Inflammatory macrophage treated with lipopolysaccharide for 1 hour (primary cell): ENCODE data around the gene MACROD2.

Experiments
- DNase-seq, 2 donors: peaks; one replicate each; pipeline ENCODE4 v3.0.0-alpha.2; 2020 to 2022

Gene MACROD2

DNA sequence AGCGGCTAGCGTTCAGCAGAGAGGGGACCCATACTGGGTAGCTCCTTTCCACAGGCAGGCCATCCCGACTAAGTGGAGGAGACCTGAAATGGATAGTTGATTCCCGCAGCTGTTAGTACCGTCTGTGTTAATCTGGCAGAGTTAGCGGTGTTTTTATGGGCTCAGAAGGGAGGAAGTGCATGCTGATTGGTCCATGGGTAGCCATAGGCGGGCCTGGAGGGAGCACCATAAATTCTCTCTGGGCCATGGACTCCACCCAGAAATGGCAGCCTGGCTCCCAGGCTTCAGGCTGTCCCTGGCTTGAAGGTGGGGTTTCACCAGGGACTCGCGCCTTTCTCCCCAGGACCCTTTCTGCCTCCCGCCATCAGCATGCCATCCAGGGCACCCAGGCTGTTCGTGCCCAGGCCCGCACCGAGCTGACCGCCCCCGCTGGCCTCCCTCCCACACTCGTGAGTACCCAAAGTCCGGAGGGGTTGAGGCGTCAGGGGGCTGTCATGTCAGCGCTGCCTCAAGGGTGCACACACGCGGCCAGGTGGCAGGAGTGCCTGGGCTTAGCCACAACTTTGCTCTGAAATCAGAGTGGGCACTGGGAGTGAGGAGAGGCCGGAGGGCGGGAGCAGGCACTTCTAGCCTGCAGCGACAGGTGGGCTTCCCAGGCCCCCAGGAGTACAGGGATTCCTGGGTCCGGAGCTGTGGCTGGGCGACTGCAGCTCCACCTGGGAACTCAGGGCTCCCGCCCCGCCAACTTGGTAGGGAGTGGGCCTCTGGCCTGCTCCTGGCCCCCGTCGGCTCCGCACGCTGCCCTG is 1036.4 kb downstream of the MACROD2 start:
- DNase-seq = no peak

DNA sequence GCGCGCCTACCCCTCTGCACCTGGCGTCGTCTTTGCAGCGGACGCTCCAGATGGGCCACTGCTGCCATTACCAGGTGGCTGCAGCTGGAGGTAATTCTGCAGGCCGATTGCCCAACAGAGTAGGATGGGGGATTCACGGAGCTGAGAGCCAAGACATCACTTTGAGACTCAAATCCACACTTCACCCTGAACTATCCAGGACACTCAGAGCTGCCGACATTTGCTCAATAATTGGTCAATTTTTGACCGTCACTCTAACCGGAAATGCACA is 1037.0 kb downstream of the MACROD2 start:
- no peak for DNase-seq

DNA sequence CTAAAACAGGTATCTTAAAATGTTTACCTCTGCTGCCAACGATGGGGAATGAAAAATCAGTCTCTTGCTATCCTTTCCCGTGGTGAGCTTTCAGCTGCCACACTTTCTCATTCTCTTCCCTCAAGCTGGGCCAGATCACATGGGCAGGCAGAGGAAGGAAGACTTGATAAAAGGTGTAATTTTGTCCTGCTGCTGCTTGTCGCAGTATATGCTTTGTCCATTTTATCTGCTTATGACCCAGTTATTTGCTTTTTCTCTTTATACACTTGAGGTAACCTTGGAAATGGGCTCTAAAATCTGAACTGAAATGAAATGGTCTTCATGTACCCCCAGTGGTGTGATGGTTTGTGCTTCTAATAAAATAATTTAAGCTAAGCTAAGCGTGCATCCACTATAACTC is 1038.0 kb downstream of the MACROD2 start:
- DNase-seq = no peak

DNA sequence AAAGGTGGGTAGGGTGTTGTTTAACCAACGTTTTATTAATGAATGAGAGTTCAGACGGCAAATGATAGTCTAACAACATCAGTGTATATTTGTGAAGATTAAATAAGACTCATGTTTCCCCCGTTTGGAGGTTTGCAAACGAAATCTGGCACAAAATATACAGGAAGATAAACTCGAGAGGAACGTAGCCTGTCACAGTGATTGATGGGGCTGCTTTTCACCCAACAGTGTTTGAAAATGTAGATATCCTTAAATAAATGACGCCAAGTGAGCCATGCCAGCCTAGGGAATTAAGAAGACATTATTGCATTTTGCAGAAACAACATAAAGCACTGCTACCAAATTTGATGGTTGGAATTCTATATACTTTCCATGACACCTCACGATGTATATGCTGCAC is 1038.6 kb downstream of the MACROD2 start:
- no peak for DNase-seq

DNA sequence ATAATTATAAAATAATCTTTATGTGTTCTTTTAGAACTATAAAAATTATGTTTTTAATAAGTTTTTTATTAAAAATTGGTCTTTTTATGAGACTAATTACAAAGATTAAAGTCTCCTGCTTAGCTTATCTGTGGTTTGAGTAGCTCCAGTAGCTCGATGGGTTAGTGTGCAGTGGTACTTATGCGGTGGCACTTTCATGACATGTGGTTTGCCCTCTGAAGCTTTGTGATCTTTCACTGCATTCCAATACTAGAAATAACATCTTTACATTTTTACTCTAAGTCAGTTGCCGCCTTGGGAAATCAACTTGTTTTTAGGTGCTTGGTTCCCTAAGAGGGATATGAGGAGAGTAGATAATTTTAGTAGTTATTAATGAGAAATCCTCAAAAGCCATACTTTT is 1041.6 kb downstream of the MACROD2 start:
- no peak for DNase-seq

DNA sequence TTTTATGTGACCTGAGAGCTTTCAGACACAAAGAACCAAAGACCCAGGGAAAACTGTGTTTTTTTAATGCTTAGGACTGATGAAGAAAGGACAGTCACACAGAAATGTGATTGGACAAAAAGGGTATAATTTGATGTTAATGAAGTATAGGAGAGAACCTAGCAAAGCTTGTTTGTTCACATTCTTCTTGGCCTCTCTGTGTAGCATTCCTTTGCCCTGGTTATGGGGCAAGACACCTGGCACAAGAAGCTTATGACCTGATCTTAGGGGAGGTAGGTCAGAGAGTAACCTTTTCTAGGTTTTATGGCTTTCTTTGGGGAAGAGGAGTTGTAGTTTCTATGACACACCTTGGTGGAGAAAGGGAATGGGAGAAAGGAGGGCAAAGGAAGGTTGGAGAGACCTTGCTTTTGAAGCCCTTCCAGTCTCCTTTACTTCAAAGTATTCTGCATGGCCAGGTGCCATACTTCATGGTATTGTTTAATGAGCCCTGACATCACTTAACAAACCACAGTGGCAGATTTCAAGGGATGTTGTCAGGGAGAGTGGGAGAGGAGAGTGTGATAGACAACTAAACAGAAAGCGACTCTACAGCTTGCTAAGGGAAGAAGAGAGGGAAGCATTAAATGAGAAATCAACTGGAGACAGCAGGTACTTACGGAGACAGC is 1043.9 kb downstream of the MACROD2 start:
- no peak for DNase-seq

DNA sequence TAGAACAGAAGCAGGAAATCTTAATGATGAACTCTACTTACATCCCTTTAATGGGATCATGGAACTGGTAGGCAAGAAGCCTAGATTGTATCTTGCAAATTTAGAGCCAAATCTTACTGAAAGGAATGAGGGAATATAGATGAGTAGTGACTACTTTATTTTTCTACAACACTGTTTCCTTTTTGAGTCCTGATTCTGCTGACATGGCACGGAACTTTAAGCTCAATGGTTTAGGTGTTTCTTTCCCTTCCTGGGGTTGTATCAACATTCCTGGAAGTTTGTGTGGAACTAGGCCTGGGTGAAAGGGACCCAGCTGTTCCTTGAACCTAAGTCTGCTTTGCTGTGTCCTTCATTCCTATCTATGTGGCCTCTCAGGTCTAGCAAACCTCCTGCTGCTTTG is 1047.4 kb downstream of the MACROD2 start:
- DNase-seq = no peak

DNA sequence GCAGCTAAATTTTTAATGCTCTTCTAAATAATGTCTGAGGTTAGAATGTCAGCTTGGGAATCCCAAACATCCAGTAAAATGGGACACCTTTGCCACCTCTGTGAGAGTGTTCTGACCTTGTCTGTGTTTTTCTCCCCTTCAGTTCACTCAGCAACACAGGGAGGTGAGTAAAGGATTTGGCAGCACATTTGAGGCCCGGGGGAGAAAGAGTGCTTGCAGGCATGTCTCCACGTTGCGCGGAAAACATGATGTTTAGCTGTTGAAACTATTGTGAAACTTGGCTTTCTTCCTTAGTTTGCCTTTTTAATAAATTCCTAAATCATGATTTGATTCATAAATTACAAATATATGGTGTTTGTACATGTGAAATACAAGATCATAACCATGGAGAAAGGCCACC is 1049.9 kb downstream of the MACROD2 start:
- no peak for DNase-seq

DNA sequence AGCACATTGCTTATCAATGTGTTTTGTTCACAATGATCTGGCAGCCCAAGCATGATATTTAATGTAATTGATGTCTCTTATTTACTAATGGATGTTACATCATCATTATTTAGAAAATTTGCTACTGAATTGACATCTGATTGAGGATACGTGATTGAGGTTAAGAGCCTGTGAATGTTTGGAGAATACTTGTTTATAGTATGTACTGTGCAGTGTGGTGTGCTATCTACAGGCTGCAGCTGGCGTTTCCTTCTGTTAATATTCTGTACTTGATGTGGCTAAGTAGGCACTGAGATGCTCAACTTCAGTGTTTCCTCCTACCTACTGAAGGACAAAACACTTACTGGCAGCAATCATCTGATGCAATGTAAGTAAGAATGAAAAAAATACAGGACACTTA is 1051.7 kb downstream of the MACROD2 start:
- no peak for DNase-seq

DNA sequence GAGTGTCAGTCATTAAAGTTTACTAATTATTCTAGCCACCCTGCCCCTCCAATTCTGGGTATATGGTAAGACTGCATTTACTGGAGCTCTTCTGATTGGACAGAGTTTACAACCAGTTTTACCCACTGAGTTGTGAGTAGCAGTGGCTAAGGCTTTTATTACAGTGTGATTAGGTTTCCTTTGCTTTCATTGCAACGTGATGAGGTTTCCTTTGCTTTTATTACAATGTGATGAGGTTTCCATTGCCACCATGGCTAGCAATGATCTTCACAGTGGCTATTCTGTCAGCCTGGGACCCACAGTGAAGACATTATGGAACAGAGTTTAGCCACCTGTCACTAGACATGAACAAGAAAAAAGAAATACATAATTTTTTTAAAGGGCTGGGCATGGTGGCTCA is 1052.3 kb downstream of the MACROD2 start:
- DNase-seq = no peak

DNA sequence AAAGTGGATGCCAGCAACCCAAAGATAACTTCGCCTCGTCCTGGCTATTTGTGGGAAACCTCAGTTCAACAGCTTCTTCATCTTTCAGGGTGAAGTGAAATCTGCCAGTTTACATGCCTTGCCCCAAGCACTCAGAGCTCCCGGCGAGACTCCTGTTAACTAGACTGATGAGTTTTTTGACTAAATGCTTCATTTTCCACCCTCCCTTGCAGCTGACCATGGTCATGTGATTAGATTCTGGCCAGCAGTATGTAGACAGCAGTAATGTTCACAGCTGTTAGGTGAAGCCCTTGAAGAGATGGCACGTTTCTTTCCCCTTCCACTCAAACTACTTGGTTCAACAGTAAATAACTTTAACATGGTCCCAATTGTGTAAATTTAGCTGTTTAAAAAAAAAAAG is 1060.9 kb downstream of the MACROD2 start:
- no peak for DNase-seq

DNA sequence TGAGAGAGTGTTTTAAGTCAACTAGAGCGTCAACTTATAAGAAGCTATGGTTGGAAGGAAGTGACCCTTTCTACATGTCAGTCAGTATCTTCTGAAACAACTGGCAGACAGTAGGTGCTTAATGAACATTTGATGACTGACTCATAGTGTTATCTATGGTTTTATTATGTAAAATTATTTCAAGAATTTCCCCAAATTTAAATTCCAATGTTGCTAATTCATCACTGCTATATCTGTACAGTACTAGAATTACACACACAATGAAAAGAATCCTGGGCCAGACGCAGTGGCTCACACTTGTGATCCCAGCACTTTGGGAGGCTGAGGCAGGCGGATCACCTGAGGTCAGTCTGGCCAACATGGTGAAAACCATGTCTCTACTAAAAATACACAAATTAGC is 1063.5 kb downstream of the MACROD2 start:
- DNase-seq = no peak

DNA sequence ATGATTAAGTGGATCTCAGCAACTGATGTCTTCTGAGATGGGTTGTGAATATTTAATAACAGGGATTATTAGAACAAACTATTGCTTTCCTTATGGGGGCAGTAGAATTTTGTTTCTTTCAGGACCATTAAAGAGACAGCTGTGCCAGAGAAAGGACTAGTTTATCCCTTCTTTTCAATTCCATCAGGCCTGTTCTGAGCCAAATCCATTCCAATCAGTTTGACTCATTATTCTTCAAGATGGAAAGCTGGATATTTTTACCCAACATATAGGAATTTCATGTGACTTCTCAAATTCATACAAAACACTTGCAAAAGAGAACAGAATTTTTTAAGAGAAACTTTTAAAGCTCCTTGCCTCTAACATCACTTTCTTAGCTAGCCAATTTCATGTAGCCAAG is 1064.1 kb downstream of the MACROD2 start:
- no peak for DNase-seq

DNA sequence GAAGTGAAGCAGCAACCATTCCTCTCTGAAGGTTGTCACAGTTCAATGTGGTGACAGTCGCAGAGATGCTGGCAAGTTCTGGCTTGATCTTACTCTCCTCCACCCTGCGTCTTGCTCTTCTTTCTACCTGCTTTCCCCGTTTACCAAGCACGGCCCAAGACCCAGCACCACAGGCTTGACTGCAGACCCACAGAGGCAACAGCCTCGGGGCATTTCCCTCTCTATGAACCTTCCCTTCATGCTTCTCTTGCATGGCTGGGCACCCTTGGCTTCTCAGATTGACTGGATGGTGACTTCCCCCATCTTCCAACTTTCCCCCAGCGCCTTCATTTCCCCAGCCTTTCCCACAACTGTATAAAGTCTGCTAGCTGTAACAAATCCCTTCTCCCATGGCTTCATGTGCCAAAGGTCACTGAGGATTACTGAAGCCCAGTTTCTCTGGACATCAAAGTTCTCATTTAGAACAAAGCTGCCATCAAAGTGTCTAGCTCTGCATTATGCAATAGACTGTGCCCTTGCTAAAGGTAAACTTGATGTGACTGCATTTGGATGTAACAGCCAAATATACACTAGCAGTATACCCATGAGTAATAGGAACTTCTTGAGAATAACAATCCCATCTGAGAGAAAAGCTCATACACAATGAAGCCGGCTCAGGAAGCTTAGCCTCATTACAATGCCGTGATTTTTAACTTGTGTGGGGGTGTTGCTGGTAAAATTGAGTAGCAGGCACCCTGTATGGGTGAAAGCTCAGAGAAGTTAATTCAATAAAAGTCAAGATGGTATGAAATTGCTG is 1065.1 kb downstream of the MACROD2 start:
- DNase-seq = no peak

DNA sequence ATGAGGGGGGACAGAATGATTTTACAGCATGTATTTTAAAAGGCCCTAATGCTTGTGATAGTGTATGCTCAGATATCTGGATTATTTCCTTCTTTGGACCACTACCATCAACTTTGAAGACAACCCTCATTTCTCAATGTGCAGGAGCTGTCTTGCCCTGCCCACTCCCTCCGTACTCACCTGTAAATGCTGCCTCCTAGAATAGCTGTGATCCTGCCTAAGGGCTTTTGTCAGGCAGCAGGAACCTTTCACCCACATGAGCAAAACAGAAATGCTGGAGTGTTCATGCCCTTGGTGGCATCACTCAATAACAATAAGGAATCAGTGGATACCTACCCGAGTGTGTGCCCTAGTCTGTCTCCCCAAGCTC is 1065.7 kb downstream of the MACROD2 start:
- DNase-seq = no peak

DNA sequence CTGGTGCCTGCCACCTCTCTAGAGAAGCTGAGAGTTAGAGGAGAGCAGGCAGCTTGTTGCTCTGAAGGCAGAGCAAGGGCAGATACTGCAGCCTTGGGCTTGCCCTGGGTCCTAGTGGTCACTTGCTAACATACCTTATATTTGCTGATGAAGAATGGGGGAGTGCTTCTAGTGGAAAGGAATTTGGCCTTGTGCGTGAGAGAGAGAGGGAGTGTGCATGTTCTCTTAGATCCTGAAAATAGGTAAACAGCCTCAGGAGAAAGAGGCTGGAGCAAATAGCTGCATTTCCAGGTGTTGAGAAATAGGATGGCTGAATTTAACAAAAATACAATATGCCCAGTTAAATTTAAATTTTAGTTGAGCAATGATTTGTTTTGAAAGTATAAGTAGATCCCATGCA is 1066.6 kb downstream of the MACROD2 start:
- no peak for DNase-seq

DNA sequence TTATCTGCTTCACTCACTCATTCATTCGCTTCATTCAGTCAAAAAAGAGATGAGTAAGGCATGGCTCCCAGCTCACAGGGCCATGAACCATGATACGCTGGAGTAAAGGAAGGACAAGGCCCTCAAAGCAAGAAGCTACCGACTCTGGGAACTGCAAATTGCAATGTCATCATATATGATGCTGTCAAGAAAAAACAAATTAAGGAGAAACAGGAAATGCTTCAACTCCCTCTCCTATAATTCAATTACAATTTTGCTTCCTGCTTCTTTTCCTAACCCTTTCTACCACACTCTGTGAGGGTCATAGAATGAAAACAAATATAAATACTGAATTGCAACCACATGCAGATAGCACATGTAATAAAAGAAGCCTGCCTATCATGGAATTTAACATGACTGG is 1067.8 kb downstream of the MACROD2 start:
- no peak for DNase-seq

DNA sequence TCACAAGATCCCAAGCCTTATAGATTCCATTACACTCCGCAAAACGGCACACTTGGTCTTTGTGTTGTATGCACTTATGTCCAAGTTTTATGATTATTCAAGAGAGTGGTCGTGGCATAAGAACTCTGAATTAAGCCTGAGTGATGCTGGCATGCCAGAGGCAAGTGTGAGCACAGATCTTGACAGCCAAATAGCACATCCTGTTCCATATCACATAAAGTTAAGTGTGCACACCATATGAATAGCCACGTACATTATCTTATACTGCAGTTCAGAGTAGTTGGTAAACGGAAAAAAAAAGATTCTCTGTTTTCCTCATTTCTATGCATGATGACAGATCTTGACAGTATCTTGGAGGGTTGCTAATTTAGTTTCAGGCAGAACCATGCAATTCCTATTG is 1069.4 kb downstream of the MACROD2 start:
- DNase-seq = no peak

DNA sequence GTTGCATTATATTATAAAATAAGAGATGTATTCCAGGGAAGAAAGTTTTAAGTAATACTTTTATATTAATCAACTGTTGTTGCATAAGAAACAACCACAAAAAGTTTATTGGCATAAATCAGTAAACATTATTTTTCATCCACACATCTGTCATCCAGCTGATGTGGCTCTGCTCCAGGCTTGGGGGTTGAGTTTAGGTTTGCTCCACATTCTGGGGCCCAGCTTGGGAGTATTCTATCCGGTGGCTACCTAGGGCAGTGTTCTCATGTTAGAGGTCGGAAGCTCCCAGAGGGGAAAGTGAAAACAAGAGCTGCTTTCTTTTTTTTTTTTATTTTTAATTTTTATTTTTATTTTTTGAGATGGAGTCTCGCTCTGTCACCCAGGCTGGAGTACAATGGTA is 1070.5 kb downstream of the MACROD2 start:
- DNase-seq = no peak

DNA sequence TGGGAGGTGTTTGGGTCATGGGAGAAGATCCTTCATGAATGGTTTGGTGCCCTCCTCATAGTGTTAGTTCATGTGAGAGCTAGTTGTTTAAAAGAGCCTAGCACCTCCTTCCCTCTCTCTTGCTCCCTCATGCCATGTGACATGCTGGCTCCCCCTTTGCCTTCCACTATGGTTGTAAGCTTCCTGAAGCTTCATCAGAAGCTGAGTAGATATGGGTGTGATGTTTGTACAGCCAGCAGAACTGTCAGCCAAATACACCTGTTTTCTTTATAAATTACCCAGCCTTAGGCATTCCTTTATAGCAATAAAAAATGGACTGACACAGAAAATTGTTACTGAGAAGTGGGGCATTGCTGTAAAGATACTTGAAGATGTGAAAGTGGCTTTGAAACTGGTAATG is 1073.2 kb downstream of the MACROD2 start:
- no peak for DNase-seq

DNA sequence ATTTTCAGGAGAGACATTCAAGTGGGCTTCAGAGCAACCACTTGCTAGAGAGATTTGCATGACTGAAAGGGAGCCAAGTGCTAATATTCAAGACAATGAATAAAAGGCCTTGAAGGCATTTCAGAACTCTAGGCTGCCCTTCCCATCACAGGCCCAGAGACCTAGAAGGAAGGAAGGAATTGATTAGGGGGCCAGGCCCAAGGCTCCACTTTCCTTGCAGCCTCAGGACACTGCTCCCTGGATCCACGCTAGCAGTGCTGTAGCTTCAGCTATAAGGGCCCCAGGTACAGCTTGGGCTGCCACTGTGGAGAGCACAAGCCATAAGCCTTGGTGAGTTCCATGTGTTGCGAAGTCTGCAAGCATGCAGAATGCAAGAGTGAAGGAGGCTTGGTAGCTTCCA is 1074.0 kb downstream of the MACROD2 start:
- DNase-seq = no peak

DNA sequence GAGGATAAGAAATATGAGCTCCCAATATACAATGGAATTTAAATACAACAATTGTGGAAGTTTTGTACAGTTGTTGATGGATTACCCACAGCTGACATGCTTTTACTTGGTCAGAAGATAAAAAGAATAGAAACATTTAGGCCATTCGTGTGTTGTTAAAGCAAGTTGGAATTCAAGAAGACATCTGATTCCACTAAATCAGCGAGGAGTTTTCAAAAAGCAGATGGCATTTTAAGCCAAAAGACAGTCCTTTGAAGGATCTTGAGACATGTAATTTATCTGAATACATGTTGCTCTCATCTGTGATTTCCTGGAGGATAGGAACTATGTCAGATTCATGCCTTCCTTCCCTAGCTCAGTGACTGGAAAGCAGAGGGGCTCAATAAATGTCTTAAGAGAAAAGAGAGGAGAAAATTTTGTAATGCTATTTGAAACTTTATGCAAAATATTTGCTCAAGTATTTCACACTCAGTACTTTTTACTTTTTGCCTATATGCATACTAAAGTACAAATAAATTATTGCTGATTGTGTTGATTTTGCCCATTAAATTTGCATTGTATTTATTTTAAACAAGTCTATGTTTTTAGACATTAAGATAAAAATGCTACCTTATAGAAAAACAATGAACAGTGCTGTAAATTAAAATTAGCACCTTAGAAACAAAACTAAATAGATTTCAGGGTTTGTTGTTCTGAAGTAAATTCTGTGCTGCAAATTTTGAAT is 1075.9 kb downstream of the MACROD2 start:
- no peak for DNase-seq

DNA sequence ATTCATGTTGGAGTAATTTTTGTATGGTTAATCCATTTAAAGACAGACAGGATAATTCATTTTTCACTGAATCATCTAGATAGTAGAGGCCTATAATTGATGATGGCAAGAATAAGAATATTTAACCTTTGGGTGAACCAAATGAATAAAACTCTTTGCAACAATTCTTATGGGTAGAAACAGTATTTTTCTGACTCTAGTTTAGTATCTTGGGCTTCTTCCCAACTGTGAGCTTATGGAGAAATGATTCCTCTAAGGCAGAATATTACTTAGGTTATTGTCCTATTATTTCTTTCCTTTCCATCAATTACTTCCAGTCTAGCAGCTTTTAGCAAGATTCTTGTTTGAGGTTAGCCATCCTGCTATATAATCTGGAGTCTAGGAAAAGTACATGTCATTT is 1077.0 kb downstream of the MACROD2 start:
- DNase-seq = no peak

DNA sequence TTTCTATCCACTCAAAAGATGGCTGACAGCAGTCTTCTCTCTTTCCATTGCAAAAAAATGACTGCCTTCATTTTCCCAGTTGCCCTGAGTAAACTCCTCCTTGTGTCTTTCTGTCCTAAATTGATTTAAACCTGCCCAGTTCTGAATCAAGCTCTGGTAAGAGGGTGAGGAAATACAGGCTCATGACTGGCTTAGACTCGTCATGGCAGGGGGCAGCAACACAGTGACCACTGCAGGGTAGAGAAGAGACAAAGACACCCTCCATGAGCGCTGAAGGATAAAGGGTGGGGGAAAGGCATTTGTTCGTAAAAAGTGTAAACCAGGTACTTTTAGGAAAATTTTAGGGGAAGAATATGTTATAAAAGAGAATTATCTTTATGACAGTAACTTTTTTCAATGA is 1080.3 kb downstream of the MACROD2 start:
- no peak for DNase-seq
